ENCODE results near the gene TMEM120A. TPM values are rescaled to one million over a fixed set of nuclear protein-coding genes. Genes with fewer than 3 reads are reported as not detected.

TMEM120A gene
- total RNA-seq, 5 donors from 2014 or later (not counting 1 experiment from before 2014, with no cell fraction given), result 15.2 to 38.5 (median 34.4) TPM

- Histone ChIP-seq H3K4me3 (ENCODE audit: control insufficient read depth in 1 of 2, extremely low read depth in 1 of 2, low read length in 1 of 2) (no peak overlapping the region), H3K27me3 (replicated peaks in 1 of 2; ENCODE audit: control insufficient read depth in 2 of 2, extremely low read depth in 1 of 2, insufficient read depth in 2 of 2, low read length in 1 of 2) (no peaks in the 10 kb centered on the region), H3K9me3 (no peaks in the 10 kb centered on the region), H3K4me1 (ENCODE audit: control insufficient read depth in 1 of 2, extremely low read depth in 1 of 2, insufficient read depth in 2 of 2, low read length in 2 of 2) (no peaks in the 10 kb centered on the region), H3K36me3 (ENCODE audit: control insufficient read depth in 2 of 2, extremely low read depth in 1 of 2, insufficient read depth in 1 of 2, low read length in 1 of 2) (peaks cover 52 to 67% of the 10 kb centered on the region in 2 donors), H3K27ac (ENCODE audit: low read length) (no peak overlapping the region)
- Mint-ChIP-seq H3K27me3 (no peaks in the 10 kb centered on the region), H3K4me3 (no peak overlapping the region), H3K4me1 (no peaks in the 10 kb centered on the region), H3K36me3 (peaks cover 17% of the 10 kb centered on the region), H3K27ac (no peak overlapping the region), H3K9me3 (no peaks in the 10 kb centered on the region)
- 96% methylated on average over 23 of the region's 26 CpGs for WGBS (ENCODE audit: insufficient coverage)
- ChIA-PET CTCF (no interaction called here), POLR2A (no interaction called here)
- DNase-seq (no peak), ATAC-seq (replicated peaks in 1 of 4) (no peak)
Observed at GRCh38 chr7:75983471-75984129, 10.8 kb downstream of the TMEM120A start.

- H3K4me1 Mint-ChIP-seq, result no peaks in the 10 kb centered on the region
- no peaks in the 10 kb centered on the region for H3K9me3 Mint-ChIP-seq
- ATAC-seq (replicated peaks in 1 of 4), result no peak
- WGBS (ENCODE audit: insufficient coverage), result 95% methylated on average over 14 of the region's 22 CpGs
- Histone ChIP-seq H3K36me3 (ENCODE audit: control insufficient read depth in 2 of 2, extremely low read depth in 1 of 2, insufficient read depth in 1 of 2, low read length in 1 of 2) (peaks cover 51 to 63% of the 10 kb centered on the region in 2 donors), H3K4me3 (ENCODE audit: control insufficient read depth in 1 of 2, extremely low read depth in 1 of 2, low read length in 1 of 2) (no peak overlapping the region), H3K9me3 (no peaks in the 10 kb centered on the region), H3K27ac (ENCODE audit: low read length) (no peak overlapping the region), H3K27me3 (replicated peaks in 1 of 2; ENCODE audit: control insufficient read depth in 2 of 2, extremely low read depth in 1 of 2, insufficient read depth in 2 of 2, low read length in 1 of 2) (no peaks in the 10 kb centered on the region), H3K4me1 (ENCODE audit: control insufficient read depth in 1 of 2, extremely low read depth in 1 of 2, insufficient read depth in 2 of 2, low read length in 2 of 2) (no peaks in the 10 kb centered on the region)
- H3K27me3 Mint-ChIP-seq, result no peaks in the 10 kb centered on the region
- no peak overlapping the region for H3K4me3 Mint-ChIP-seq
- peaks cover 17% of the 10 kb centered on the region for H3K36me3 Mint-ChIP-seq
- ChIA-PET CTCF (interaction anchor here in 1 of 2 donors (0.5 to 0.6 kb wide), 2 partner anchors 24 to 917 kb away, joined by 3 to 5 read pairs; no protein-coding TSS in a partner anchor), POLR2A (no interaction called here)
- no peak overlapping the region for H3K27ac Mint-ChIP-seq
- no peak for DNase-seq
Observed at GRCh38 chr7:75982306-75983064, 11.9 kb downstream of the TMEM120A start.

- Mint-ChIP-seq H3K9me3 (no peaks in the 10 kb centered on the region), H3K27me3 (no peaks in the 10 kb centered on the region), H3K4me3 (no peak overlapping the region), H3K4me1 (no peaks in the 10 kb centered on the region), H3K36me3 (peaks cover 9% of the 10 kb centered on the region), H3K27ac (no peak overlapping the region)
- 86% methylated on average over 30 of the region's 38 CpGs for WGBS (ENCODE audit: insufficient coverage)
- Histone ChIP-seq H3K27ac (ENCODE audit: low read length) (no peak overlapping the region), H3K4me3 (ENCODE audit: control insufficient read depth in 1 of 2, extremely low read depth in 1 of 2, low read length in 1 of 2) (no peak overlapping the region), H3K9me3 (no peaks in the 10 kb centered on the region), H3K36me3 (ENCODE audit: control insufficient read depth in 2 of 2, extremely low read depth in 1 of 2, insufficient read depth in 1 of 2, low read length in 1 of 2) (peaks cover 45 to 56% of the 10 kb centered on the region in 2 donors), H3K27me3 (replicated peaks in 1 of 2; ENCODE audit: control insufficient read depth in 2 of 2, extremely low read depth in 1 of 2, insufficient read depth in 2 of 2, low read length in 1 of 2) (no peaks in the 10 kb centered on the region), H3K4me1 (ENCODE audit: control insufficient read depth in 1 of 2, extremely low read depth in 1 of 2, insufficient read depth in 2 of 2, low read length in 2 of 2) (no peaks in the 10 kb centered on the region)
- CTCF ChIA-PET, result interaction anchor here in 1 of 2 donors (0.5 to 0.6 kb wide), 2 partner anchors 25 to 916 kb away, joined by 3 to 5 read pairs; no protein-coding TSS in a partner anchor
- POLR2A ChIA-PET, result no interaction called here
- DNase-seq (no peak), ATAC-seq (replicated peaks in 1 of 4) (no peak)
Observed at GRCh38 chr7:75981453-75982305, 12.7 kb downstream of the TMEM120A start.

GRCh38 chr7:75981203-75981452 is 13.3 kb downstream of the TMEM120A start:
- H3K27me3 ChIP-seq (replicated peaks in 1 of 2; ENCODE audit: control insufficient read depth in 2 of 2, extremely low read depth in 1 of 2, insufficient read depth in 2 of 2, low read length in 1 of 2), result no peaks in the 10 kb centered on the region
- no peak overlapping the region for H3K27ac Mint-ChIP-seq
- WGBS (ENCODE audit: insufficient coverage), result 94% methylated on average over 8 of the region's 12 CpGs
- POLR2A ChIA-PET, result no interaction called here
- H3K4me1 Mint-ChIP-seq, result no peaks in the 10 kb centered on the region
- no peaks in the 10 kb centered on the region for H3K9me3 Mint-ChIP-seq
- H3K27me3 Mint-ChIP-seq, result no peaks in the 10 kb centered on the region
- peaks cover 7% of the 10 kb centered on the region for H3K36me3 Mint-ChIP-seq
- ATAC-seq (replicated peaks in 1 of 4), result no peak
- H3K4me3 ChIP-seq (ENCODE audit: control insufficient read depth in 1 of 2, extremely low read depth in 1 of 2, low read length in 1 of 2), result no peak overlapping the region
- CTCF ChIA-PET, result no interaction called here
- peaks cover 45 to 51% of the 10 kb centered on the region in 2 donors for H3K36me3 ChIP-seq (ENCODE audit: control insufficient read depth in 2 of 2, extremely low read depth in 1 of 2, insufficient read depth in 1 of 2, low read length in 1 of 2)
- H3K27ac ChIP-seq (ENCODE audit: low read length), result no peak overlapping the region
- no peak for DNase-seq
- no peaks in the 10 kb centered on the region for H3K4me1 ChIP-seq (ENCODE audit: control insufficient read depth in 1 of 2, extremely low read depth in 1 of 2, insufficient read depth in 2 of 2, low read length in 2 of 2)
- H3K9me3 ChIP-seq, result no peaks in the 10 kb centered on the region
- no peak overlapping the region for H3K4me3 Mint-ChIP-seq

- H3K36me3 ChIP-seq (ENCODE audit: control insufficient read depth in 2 of 2, extremely low read depth in 1 of 2, insufficient read depth in 1 of 2, low read length in 1 of 2), result peaks cover 41 to 47% of the 10 kb centered on the region in 2 donors
- no peak overlapping the region for H3K4me3 Mint-ChIP-seq
Observed at GRCh38 chr7:75980430-75981202, 13.8 kb downstream of the TMEM120A start.

More at GRCh38 chr7:75980430-75981202, 13.8 kb downstream of the TMEM120A start:
- H3K9me3 ChIP-seq, result no peaks in the 10 kb centered on the region
- DNase-seq (no peak), ATAC-seq (replicated peaks in 1 of 4) (no peak)
- H3K27ac ChIP-seq (ENCODE audit: low read length), result no peak overlapping the region
- Mint-ChIP-seq H3K9me3 (no peaks in the 10 kb centered on the region), H3K36me3 (peaks cover 7% of the 10 kb centered on the region), H3K27me3 (no peaks in the 10 kb centered on the region), H3K27ac (no peak overlapping the region), H3K4me1 (no peaks in the 10 kb centered on the region)
- H3K27me3 ChIP-seq (replicated peaks in 1 of 2; ENCODE audit: control insufficient read depth in 2 of 2, extremely low read depth in 1 of 2, insufficient read depth in 2 of 2, low read length in 1 of 2), result no peaks in the 10 kb centered on the region
- WGBS (ENCODE audit: insufficient coverage), result 92% methylated on average over 27 of the region's 29 CpGs
- no peaks in the 10 kb centered on the region for H3K4me1 ChIP-seq (ENCODE audit: control insufficient read depth in 1 of 2, extremely low read depth in 1 of 2, insufficient read depth in 2 of 2, low read length in 2 of 2)
- CTCF ChIA-PET, result no interaction called here
- no peak overlapping the region for H3K4me3 ChIP-seq (ENCODE audit: control insufficient read depth in 1 of 2, extremely low read depth in 1 of 2, low read length in 1 of 2)
- POLR2A ChIA-PET, result no interaction called here
